HG03558 (cell line): ENCODE data around the gene PRX.

ENCODE experiments used
- ATAC-seq: cut with Tn5 transposase; IDR thresholded peaks from one replicate; pipeline ENCODE4 v1.9.1; 2021; ENCODE audit warnings: moderate number of reproducible peaks; ENCODE audit not compliant: unreplicated experiment; ENCODE audit errors: extremely low read depth

Gene PRX

DNA sequence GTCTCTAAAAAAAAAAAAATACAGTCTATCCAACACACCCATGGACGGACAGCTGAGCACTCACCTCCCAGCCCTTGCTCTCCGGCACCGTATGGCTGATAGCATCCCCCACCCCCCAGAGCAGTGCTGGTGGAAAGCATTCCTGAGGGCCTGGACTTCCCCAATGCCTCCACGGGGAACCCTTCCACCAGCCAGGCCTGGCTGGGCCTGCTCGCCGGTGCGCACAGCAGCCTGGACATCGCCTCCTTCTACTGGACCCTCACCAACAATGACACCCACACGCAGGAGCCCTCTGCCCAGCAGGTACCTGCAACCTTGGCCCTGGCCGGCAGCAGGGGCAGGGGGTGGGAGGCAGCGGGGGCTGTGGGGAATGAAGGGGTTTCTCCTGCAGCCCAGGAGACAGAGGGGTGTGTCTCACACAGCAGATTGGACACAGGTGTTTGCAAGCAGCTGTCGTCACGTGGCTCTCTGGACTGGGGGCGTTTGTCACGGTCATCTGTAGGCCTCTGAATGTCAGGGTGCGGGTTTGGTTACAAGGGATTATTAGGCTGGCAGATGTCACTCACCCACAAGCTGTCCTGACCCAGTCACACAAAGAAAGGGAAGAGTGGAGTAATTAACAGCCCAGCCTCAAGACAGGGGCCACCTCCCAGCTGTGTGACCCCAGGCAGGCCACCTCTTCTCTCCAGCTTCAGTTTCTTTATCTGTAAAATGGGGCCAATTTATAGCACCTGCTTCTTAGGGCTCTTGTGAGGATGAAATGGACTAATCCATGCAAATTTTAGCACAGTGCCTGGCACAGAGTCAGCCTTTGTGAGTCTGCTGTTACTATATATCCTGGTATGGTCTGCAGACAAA lies 45.4 kb downstream of the PRX start:
- no peak for ATAC-seq

DNA sequence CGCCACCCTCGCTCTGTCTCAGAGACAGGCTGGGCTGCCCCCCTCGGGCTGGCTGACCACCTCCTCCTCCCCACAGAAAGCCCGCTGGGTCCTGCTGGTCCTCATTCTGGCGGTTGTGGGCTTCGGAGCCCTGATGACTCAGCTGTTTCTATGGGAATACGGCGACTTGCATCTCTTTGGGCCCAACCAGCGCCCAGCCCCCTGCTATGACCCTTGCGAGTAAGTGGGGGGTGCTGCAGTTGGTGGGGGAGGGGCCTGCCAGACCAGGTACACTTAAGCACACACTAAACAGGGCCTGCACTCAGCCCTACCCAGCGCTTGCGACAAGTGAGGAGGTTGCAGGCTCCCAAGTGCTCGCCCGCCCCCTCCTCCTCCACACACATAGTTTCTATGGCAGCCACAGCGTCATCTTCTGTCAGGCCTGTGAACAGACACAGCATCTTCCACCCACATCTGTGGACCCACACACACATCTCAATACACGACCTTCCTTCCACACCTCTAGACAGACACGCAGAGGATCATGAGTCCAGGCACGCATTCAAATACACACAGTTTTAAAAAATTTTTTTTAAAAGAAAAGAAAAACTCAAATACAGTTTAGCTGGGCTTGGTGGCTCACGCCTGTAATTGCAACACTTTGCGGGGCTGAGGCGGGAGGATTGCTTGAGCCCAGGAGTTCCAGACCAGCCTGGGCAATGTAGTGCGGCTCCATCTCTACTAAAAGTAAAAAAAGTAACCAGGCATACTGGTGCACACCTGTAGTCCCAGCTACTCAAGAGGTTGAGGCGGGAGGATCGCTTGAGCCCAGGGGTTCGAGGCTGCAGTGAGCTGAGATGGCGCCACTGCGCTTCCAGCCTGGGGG lies 46.2 kb downstream of the PRX start:
- no peak for ATAC-seq

DNA sequence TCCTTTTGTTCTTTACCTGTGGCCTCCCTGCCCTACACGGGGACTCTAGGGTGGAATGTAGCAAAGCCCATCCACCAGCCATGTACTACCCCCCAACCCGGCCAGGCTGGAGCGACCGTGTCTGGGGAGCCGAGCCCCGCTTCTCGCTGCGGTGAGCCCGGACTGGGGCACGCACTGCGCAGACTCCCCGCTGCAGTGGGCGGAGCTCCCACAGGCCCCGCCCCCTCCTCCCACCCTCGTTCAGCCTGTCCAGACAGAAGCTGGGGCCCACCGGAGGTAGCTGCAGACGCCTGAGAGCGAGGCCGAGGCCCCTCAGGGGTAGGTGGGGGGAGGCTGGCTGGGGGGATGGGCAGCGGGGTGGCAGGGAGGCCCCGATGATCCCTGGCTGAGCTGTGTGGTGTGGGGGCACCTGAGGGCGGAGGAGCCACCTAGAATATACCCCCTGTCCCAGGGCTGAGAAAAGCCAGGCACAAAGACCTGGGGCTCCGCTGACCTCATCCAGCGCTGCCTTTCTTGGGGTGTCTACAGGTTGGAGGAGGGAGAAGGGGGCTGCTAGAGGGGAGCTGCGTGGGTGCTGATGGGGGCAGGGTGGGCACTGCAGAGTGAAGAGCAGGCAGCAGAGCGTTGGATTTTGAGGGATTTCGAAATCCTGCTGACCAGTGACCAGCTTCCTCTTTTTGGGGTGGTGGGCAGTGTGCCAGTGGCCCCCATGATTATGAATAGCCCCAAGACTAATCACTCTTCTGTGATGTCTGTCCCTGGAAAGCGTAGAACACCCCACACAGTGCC lies 47.4 kb downstream of the PRX start:
- ATAC-seq, result no peak

DNA sequence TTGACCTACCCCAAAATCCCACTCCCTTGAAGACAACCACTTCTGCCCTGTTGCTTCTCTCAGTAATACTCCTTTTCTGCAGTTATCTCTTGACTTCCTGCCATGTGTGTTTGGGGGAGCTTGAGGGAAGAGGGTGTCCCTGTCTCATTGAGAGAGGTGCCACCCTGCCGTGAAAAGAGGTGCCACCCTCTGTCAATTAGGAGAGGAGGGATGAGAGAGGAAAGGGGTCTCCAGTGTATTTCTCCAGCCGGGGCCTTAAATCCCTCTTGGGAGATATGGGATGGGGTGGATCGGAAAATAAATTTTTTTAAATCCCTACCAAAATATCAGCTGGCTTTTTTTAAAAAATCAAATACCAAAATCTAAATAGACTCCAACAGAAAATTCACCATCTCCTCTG lies 48.2 kb downstream of the PRX start:
- no peak for ATAC-seq

DNA sequence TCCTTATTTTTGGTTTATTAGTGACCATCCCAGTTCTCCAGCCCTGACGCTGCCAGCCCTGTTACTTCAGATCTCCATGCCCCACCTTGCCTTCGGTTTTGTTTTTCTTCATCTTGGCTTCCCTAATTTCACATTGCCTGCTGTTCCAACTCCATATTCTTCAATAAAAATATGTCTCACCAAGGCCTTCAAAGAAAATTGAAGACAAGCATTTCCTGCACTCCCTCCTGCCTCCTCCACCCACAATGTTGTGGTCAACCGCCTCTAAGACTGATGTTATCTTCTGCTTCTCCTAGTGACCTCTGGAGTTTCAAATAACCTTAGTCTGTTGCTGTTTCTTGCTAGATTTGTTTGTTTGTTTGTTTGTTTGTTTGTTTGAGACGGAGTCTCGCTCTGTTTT lies 50.1 kb downstream of the PRX start:
- no peak for ATAC-seq

DNA sequence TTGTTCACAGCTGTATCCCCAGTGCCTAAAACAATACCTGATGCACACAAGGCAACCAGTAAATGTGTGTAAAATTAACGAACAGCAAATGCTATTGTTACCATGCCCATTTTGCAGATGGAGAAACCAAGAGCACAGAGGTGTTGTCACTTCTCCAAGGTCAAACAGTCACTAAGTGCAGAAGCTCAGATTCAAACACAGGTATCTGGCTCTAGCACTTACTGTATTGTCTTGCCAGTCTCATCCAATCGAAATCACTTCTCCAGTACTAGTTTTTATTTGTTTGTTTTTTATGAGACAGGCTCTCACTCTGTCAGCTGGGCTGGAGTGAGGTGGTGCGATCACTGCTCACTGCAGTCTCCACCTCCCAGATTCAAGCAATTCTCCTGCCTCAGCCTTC lies 51.0 kb downstream of the PRX start:
- ATAC-seq, result no peak

DNA sequence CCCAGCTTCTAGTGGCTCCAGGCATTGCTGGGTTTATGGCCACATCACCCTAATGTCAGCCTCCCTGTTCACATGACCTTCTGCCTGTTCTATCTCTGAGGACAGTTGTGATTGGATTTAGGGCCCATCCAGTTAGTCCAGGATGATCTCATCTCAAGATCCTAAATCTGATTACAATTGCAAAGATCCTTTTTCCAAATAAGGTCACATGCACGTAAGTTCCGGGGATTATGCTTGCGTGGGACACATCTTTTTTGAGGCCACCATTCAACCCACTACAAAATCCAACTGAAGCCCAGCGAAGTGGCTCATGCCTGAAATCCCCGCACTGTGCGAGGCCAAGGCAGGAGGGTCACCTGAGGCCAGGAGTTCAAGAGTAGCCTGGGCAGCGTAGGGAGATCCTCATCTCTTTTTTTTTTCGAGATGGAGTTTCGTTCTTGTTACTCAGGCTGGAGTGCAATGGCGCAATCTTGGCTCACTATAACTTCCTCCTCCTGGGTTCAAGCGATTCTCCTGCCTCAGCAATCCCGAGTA lies 52.4 kb downstream of the PRX start:
- no peak for ATAC-seq

DNA sequence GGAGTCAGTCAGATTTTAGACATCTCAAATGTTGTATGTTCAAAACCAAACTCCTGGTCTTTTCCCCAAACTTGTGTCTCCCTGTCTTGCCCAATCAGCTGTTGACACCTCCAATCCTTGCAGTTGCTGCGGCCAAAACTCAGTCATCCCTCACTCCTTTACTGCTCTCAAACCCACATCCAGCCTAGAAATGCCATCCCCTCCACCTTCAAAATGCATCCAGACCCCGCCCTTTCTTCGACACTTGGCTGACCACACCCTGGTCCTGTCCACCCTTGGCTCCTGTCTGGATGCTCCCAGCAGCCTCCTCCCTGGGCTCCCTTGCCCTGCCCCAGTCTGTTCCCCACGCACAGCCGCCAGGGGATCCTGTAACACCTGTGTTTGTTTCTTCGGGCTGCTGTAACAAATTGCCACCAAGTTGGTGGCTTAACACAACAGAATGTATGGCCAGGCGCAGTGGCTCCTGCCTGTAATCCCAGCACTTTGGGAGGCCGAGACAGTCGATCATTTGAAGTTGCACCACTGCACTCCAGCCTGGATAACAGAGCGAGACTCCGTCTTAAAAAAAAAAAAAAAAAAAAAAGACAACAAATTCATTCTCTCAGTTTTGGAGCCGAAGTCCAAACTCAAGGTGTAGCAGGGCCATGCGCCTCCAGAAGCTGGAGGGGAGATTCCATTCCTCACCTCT lies 53.0 kb downstream of the PRX start:
- ATAC-seq, result no peak

DNA sequence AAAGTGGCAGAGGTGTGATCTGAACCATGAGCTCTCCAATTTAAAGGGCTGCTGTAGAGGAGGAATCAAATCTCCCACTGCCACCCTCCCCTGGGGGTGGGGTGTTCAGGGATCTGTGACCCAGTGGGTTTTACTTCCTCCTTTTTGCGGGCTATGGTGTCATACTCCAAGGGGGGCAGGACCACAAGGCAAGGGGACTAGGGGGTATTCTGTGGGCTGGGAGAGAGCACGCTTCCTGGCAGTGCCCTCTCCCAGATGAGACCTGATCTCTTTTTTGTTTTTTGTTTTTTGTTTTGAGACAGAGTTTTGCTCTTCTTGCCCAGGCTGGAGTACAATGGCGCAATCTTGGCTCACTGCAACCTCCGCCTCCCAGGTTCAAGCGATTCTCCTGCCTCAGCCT lies 54.4 kb downstream of the PRX start:
- ATAC-seq, result no peak

DNA sequence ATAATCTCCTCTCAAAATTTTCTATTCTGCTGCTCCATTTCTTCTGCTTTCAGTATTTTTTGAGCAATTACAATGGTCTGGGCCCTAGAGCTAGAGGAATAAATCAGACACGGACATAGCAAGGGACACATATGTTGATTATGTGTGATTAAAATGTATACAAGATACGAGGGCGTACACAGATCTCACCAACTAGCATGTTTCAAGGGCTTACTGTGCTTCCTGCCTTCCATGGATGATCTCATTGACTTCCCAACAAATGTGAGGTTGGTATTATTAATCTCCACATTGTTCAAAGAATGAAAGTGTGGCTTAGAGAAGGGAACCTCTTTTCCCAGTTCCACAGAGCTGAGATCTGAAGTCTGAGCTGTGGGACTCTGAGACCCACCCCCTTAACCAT lies 55.5 kb downstream of the PRX start:
- ATAC-seq, result no peak

DNA sequence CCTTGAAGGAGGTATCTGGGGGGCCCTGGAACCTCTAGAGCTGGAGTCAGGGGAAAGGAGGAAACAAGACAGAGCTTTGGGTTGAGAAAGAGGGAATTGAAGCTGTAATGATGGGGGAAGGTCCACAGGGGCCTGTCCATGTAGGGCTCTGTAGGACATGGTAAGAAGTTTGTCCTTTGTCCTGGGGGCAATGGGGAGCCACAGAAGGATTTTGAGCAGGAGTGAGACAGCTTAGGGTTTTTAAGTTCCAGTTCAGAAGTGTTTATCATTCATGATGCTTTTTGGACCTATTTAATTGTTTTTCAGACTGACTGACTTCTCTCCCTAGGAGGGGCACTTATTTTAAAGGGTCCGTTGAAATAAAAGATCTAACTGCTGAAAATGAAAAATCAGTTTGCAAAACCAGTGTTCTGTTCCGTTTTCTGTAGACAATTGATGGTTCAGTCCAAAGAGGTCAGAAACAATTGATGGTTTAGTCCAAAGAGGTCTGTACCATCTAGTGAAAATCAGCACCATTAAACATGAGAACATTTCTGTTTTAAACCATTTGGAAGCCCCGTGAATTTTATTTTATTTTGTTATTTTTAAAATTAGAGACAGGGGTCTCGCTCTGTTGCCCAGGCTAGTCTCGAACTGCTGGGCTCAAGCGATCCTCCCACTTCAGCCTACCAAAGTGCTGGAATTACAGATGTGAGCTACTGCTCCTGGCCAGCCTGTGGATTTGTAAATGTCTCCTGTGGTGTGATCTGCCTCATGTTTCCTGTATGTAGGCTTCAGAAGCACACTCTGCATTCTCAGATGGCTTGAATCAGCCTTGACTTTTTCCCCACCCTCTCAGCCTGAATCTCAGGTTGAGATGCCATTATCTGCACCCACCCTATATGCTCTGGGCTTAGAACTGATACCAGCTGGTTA lies 56.2 kb downstream of the PRX start:
- no peak for ATAC-seq

DNA sequence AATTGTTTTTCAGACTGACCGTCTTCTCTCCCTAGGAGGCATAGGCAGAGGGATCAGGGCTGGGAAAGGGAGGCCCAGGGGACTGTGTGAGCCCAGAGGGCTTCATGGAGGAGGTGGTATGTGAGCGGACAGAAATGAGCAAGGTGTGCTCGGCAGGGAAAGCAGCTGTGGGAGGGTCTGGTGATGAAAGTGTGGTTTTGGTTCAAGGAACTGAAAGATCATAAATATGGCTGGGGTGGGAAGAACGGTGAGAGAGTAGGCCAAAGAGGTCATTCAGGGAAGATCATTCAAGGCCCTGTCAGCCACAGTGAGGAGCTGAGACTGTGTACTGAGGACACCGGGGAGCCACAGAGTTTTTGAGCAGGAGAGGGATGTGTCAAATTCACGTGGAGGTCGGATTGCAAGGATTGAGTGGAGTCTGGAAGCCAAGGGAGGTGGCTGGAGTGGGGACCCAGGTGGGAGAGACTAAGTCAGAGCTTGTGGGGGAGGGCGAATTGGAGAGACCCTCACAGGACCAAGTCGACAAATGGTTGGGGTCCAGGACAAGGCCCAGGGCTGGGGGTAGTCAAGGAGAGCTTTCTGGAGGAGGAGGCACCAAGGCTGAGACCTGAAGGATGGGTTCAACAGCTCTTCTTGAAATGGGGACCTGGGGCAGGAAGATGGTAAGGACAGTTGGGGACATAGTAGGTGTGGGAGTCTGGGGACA lies 57.0 kb downstream of the PRX start:
- ATAC-seq, result no peak

DNA sequence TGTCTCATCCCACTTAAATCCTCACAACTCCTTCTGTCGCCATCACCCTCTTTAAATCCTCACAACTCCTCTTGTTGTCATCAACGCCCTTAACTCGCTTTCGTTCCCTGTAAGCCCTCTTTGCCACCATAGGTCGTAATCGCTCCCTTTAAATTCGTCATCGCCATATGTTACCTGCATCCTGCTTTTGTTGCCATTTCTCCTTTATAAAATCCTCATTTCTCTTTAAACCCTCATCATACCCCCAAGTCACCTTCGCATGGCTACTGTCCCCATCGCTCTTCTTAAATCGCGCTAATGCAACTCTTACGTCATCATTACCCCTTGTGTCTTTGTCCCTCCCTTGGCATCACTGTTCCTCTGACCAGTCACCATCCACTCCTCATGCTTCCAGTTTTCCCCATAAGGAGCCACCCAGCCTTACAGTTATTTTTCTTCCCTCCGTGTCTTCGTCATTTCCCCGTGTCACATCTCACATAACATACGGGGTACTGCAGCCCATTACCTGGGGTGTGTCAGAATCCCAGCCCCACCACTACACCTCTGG lies 64.1 kb downstream of the PRX start:
- no peak for ATAC-seq

DNA sequence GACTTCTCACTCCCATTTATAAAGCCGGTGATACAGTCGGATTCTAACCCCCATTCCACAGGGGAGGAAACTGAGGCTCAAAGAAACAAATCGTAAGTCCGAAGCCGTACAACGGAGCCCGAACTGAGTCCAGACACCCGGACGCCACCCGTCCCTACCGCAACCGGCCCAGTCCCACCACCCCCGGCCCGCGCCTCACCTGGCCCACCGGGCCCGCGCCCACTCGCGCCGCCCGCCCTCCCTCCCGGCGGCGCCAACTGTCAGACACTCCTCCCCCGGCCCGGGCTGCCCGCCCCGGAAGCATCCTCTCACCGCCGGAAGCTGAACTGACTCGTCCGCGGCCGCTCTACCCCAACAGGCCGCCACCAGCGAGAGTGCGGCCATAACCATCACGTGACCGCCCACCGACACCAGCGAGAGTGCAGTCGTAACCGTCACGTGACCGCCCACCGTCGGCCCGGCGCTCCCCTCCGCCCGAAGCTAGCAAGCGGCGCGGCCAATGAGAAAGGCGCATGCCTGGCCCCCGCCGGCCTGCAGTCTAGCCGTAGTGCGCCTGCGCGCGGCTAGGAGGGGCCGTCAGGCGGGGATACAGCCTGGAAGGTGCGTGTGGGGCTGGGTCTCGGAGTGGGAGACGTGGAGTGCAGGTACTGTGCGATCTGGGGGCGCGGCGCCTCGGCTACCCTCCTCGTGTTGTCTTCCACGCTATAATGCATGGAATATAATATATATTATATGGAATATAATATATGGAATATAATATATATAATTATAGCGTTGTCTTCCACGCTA lies 64.9 kb downstream of the PRX start, which contains the start of the genes C19orf47 and PLD3:
Gene C19orf47, minus strand, starts transcription at position 273 of the 789 bp plus-strand sequence. CDS start 6,540 bp downstream, outside the sequence.
Gene PLD3, plus strand, starts transcription at position 571 of the 789 bp plus-strand sequence. CDS start 17,789 bp downstream, outside the sequence.
- peak; percentile 78 for ATAC-seq

DNA sequence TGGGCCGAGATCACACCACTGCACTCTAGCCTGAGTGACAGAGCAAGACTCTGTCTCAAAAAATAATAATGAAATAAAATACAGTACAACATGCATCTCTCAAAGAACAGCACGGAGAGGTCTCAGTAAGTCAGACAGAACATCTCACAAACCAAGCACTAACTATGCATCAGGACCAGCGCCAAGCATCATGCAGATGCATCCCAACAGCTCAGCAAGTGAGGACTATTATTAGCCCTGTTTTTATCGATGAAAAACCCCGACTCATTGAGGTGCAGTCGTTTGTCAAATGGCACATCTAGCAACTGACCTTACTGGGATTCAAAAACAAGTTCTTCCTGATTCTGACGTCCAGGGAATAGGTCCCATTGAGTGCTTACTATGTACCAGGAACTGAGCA lies 68.8 kb downstream of the PRX start:
- ATAC-seq, result no peak
